ENCODE data around the gene HPS5.
"Not testable (repeated sequence)": the region's sequence is repeated elsewhere in the genome, so short reads cannot be mapped to it uniquely, and the experiment has no call there.

The HPS5 gene

GRCh38 chr11:18324381-18324780 is 2.4 kb upstream of the HPS5 start:
- no peaks in the 10 kb centered on the region for H3K27me3 ChIP-seq (replicated peaks; ENCODE audit: control insufficient read depth, insufficient read depth, low read length)
- peak overlapping the region; percentile 91 for H3K4me3 ChIP-seq (replicated peaks; ENCODE audit: low read depth, low read length)
- H3K36me3 ChIP-seq (ENCODE audit: control insufficient read depth, insufficient read depth, low read length), result no peaks in the 10 kb centered on the region; the same call in 1 of the 2 replicates
- TF ChIP-seq CTCF (IDR thresholded peaks at IDR 0.05; ENCODE audit: insufficient read depth, low read length, poor library complexity, severe bottlenecking), result no peak
- no peak for DNase-seq (ENCODE audit: extremely low read depth, insufficient read length)

- H3K36me3 ChIP-seq (ENCODE audit: control insufficient read depth, insufficient read depth, low read length); H3K27me3 ChIP-seq (replicated peaks; ENCODE audit: control insufficient read depth, insufficient read depth, low read length); DNase-seq (ENCODE audit: extremely low read depth, insufficient read length): not testable (repeated sequence)
- H3K4me3 ChIP-seq (replicated peaks; ENCODE audit: low read depth, low read length), result peak overlapping the region; percentile 91
These were observed 1.9 kb upstream of the HPS5 start for GRCh38 chr11:18323881-18324280.

GRCh38 chr11:18322818-18323570 is 1.1 kb upstream of the HPS5 start:
- Histone ChIP-seq H3K36me3 (ENCODE audit: control insufficient read depth, insufficient read depth, low read length) (no peaks in the 10 kb centered on the region; the same call in 1 of the 2 replicates), H3K27me3 (replicated peaks; ENCODE audit: control insufficient read depth, insufficient read depth, low read length) (no peaks in the 10 kb centered on the region), H3K4me3 (replicated peaks; ENCODE audit: low read depth, low read length) (peak overlapping the region; percentile 91)
- DNase-seq (ENCODE audit: extremely low read depth, insufficient read length), result no peak
- TF ChIP-seq CTCF (IDR thresholded peaks at IDR 0.05; ENCODE audit: insufficient read depth, low read length, poor library complexity, severe bottlenecking), result no peak

GRCh38 chr11:18321578-18321968 is 367 bp downstream of the HPS5 start:
- no peaks in the 10 kb centered on the region for H3K27me3 ChIP-seq (replicated peaks; ENCODE audit: control insufficient read depth, insufficient read depth, low read length)
- H3K36me3 ChIP-seq (ENCODE audit: control insufficient read depth, insufficient read depth, low read length), result no peaks in the 10 kb centered on the region
- H3K4me3 ChIP-seq (replicated peaks; ENCODE audit: low read depth, low read length), result peak overlapping the region; percentile 91
- DNase-seq (ENCODE audit: extremely low read depth, insufficient read length), result no peak
- no peak for TF ChIP-seq CTCF (IDR thresholded peaks at IDR 0.05; ENCODE audit: insufficient read depth, low read length, poor library complexity, severe bottlenecking)

- no peaks in the 10 kb centered on the region for H3K36me3 ChIP-seq (ENCODE audit: control insufficient read depth, insufficient read depth, low read length)
- H3K27me3 ChIP-seq (replicated peaks; ENCODE audit: control insufficient read depth, insufficient read depth, low read length), result no peaks in the 10 kb centered on the region
- H3K4me3 ChIP-seq (replicated peaks; ENCODE audit: low read depth, low read length), result peak overlapping the region; percentile 91
- no peak for TF ChIP-seq CTCF (IDR thresholded peaks at IDR 0.05; ENCODE audit: insufficient read depth, low read length, poor library complexity, severe bottlenecking)
- DNase-seq (ENCODE audit: extremely low read depth, insufficient read length), result no peak
These were observed 1.3 kb downstream of the HPS5 start for GRCh38 chr11:18320617-18321016.

GRCh38 chr11:18319914-18320313 is 2.0 kb downstream of the HPS5 start:
- DNase-seq (ENCODE audit: extremely low read depth, insufficient read length), result no peak
- Histone ChIP-seq H3K27me3 (replicated peaks; ENCODE audit: control insufficient read depth, insufficient read depth, low read length) (no peaks in the 10 kb centered on the region), H3K36me3 (ENCODE audit: control insufficient read depth, insufficient read depth, low read length) (no peaks in the 10 kb centered on the region), H3K4me3 (replicated peaks; ENCODE audit: low read depth, low read length) (peak overlapping the region; percentile 91)
- TF ChIP-seq CTCF (IDR thresholded peaks at IDR 0.05; ENCODE audit: insufficient read depth, low read length, poor library complexity, severe bottlenecking), result no peak
